ENCODE data around the gene ARHGEF6.

DNA sequence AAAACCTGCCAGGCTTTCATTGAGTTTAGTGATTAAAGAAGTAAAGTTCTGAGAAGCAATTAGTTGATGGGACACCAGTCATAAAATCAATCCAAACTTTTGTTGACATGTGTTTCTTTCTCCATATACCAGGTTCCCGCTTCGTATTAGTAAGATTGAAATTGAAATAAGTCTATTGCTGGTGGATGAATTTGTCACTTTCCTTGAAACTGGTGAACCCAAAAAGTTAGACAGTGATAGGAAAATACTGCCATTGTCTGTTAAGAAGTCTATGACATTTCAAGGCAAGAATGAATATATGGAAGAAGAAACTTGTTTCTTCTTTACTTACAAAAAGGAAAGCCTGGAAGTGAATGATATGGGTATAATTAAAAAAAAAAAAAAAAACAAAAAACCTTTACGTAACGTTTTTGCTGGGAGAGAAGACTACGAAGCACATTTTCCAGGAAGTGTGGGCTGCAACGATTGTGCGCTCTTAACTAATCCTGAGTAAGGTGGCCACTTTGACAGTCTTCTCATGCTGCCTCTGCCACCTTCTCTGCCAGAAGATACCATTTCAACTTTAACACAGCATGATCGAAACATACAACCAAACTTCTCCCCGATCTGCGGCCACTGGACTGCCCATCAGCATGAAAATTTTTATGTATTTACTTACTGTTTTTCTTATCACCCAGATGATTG is 132.9 kb downstream of the ARHGEF6 start, which contains the start of gene CD40LG:
- TF ChIP-seq MAX (IDR thresholded peaks at IDR 0.05) (no peak), CTCF (IDR thresholded peaks at IDR 0.05; ENCODE audit: low read depth, low read length, missing input control) (no peak), ZBTB33 (IDR thresholded peaks at IDR 0.05) (no peak), FOXA1 (IDR thresholded peaks at IDR 0.05) (no peak)

Measured in liver (tissue), 2 donors.